Astrocyte of the cerebellum (primary cell): ENCODE measurements around the gene RUFY1.

Experiments used
- DNase-seq: peaks from one replicate; pipeline ENCODE4 v3.0.0-alpha.2; 2011; ENCODE audit warnings: low read depth
- H3K4me3 ChIP-seq: 2 replicates; pipeline ENCODE4 v1.5.1; 2011; ENCODE audit warnings: mild to moderate bottlenecking, low read depth, low read length, moderate library complexity
- in situ Hi-C: cut with HindIII; loops from 2 replicates; pipeline ENCODE4 v1.10.0; 2017; ENCODE audit warnings: low sequenced_read_pairs
- TF ChIP-seq, protein P1 (sequence below): IDR thresholded peaks from 2 replicates; pipeline ENCODE4 v1.5.1; 2012; ENCODE audit warnings: low read length, low read depth, moderate library complexity, mild to moderate bottlenecking; ENCODE audit errors: missing control alignments

The RUFY1 gene

DNA sequence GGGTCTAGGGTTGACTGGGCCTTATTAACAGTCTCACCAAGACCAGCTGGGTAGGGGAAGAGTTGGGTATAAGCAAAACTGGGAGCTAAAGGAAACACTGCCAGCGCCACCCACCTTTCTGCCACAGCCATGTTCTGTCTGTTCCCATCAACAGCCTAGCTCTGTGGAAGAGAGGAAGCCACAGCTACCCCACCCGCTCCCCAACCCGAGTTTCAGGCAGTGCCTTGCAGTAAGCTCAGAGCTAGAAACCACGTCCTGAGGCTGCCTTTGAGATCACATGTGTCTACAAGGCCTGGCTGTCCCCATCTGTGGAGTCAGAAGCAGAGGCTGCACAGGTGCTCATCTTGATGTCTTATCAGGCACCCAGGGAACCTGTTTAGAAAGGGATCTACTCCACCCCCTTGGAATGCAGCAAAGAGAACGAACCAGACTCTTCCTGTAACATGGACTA lies 57.8 kb downstream of the RUFY1 start:
- TF ChIP-seq, protein P1, sequence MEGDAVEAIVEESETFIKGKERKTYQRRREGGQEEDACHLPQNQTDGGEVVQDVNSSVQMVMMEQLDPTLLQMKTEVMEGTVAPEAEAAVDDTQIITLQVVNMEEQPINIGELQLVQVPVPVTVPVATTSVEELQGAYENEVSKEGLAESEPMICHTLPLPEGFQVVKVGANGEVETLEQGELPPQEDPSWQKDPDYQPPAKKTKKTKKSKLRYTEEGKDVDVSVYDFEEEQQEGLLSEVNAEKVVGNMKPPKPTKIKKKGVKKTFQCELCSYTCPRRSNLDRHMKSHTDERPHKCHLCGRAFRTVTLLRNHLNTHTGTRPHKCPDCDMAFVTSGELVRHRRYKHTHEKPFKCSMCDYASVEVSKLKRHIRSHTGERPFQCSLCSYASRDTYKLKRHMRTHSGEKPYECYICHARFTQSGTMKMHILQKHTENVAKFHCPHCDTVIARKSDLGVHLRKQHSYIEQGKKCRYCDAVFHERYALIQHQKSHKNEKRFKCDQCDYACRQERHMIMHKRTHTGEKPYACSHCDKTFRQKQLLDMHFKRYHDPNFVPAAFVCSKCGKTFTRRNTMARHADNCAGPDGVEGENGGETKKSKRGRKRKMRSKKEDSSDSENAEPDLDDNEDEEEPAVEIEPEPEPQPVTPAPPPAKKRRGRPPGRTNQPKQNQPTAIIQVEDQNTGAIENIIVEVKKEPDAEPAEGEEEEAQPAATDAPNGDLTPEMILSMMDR: no peak
- H3K4me3 ChIP-seq: no peak overlapping the region
- in situ Hi-C loops: no loop called here
- no peak for DNase-seq

DNA sequence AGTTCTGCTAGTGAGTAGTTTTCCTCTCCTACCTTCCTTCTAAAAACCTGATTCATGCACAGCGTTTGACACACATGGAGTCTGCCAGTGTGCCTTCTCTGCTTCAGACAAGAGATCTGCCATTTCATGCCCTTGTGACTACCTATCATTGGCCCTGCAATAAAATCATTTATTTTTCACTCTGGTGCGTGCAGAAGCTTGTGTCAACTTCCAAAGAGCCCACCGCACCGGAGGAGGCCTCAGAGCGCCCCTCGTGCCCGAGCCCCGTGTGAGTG lies 59.4 kb downstream of the RUFY1 start:
- no peak overlapping the region for H3K4me3 ChIP-seq
- in situ Hi-C loops: no loop called here
- TF ChIP-seq, protein P1: no peak
- no peak for DNase-seq

DNA sequence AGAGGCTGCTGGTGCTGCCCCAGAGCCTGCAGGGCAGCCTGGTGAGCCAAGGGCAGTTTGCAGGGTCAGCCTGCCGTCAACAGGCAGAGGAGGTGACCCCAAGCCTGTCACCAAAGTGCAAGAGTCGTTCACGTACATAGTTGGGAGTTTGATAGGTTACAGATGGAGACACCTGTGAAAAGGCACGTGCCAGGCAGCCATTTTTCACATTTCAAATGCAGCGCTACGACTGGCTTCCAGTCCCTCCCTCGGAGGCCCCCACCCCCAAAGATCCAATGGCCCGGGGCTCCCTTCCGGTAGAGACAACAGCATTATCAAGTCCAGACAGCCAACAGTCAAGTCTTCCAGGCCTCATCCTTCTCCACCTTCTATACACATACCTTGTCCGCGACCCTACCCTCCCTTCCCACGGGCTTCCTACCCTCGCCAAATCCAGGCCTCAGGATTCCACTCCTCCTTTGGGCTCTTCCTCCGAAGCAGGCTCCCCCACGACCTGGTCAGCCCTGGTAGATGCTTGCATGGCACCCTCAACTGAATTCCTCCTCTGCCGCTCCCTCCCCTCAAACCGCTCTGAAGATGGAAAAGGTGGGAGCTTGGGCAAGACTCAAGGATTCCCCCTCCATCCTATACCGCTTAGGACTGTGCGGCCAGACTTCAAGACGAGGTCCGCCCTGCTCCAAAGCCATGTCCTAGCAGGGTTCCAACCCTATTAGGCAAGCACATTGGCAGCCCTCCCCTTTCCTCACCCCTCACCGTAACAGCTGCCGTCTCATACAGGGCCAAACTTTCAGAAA lies 60.0 kb downstream of the RUFY1 start:
- no peak for DNase-seq
- H3K4me3 ChIP-seq: no peak overlapping the region
- in situ Hi-C loops: no loop called here
- TF ChIP-seq, protein P1: no peak

DNA sequence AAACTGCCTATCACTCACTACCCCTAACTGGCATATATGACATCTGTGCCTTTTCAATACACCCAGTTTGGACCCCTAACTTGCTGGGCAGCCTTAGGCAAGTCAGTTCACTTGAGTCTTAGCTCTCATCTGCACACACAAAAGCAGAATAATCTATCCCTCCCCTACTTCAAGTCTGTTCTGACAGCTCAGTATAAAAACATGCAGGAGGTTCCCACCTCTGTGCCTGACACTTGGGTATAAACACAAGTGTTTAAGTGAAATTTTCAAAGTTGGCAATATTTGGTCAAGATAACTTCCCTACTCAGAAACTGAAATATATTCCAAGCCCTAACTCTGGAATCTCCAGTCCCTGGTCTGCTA lies 60.5 kb downstream of the RUFY1 start:
- TF ChIP-seq, protein P1: no peak
- DNase-seq: no peak
- in situ Hi-C loops: no loop called here
- H3K4me3 ChIP-seq: no peak overlapping the region

DNA sequence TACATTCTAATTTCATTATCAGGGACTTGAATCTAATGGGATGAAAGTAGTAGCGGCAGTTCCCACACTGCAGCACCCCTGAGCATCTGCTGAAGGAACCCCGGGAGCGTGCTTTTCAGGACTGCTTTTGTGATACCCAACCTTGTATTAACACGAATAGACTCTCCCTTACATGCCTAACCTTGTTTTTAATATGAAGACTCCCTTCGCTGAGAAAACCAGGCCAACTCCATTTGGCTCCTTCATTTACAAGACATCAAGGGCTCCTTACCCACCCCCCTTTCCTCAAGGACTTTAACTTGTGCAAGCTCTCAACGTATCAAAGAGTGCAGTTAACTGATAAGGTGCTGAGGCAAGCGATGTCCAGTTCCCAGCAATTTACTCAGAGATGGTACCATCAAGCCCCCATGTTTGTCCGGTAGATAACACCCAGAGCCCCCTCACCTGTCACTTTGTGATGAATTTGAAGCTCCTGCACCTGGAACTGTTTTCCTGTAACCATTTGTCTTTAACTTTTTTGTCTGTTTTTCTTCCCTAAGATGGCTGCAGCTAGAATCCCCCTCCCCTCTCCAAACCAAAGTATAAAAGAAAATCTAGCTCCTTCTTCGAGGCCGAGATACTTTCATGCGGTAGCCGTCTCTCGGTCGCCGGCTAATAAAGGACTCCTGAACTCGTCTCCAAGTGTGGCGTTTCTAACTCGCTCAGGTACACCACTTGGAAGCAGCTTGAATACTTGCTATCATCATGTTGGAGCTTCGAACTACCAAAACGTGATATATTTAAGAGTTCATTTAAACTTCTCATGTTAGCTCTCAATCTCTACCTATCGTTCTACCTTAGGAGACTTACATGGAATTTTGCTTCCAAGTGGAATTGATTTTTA lies 62.5 kb downstream of the RUFY1 start:
- in situ Hi-C loops: no loop called here
- TF ChIP-seq, protein P1: no peak
- no peak for DNase-seq
- no peak overlapping the region for H3K4me3 ChIP-seq

DNA sequence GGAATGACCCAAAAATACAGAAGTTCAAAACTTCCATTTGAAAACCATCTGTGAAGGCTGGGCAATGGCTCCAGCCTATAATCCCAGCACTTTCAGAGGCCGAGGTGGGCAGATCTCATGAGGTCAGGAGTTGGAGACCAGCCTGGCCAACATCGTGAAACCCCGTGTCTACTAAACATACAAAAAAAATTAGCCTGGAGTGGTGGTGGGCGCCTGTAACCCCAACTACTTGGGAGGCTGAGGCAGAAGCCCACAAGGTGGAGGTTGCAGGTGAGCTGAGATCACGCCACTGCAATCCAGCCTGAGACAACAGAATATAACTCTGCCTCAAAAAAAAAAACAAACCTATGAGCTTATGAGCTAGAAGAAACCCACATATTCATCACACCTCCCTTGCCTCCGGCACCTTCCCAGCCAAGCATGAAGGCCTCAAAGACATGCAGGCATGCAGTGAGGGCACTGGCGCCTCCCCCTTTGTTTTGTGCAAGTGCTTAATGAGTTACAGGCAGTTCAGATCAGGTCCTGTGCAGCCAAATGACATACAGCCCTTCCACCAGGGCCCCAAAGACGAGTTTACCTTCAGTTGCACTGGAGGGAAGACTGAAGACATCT lies 63.2 kb downstream of the RUFY1 start:
- in situ Hi-C loops: no loop called here
- H3K4me3 ChIP-seq: no peak overlapping the region
- DNase-seq: no peak
- TF ChIP-seq, protein P1: no peak
